GM12874 (cell line): Measurements from ENCODE around the gene CASP3.

ENCODE experiments used
- CTCF ChIP-seq: IDR thresholded peaks from 2 replicates; pipeline ENCODE4 v1.5.1; 2011; ENCODE audit warnings: low read depth, mild to moderate bottlenecking, control low read depth, low read length, moderate library complexity; ENCODE audit not compliant: insufficient read depth

CASP3 gene

GRCh38 chr4:184649026-184649970 is at the start of gene CASP3, which contains the start of gene PRIMPOL:
TSS of gene CASP3 (minus strand) at chr4:184649447. CDS start at chr4:184638453, 10,994 bp downstream.
TSS of gene PRIMPOL (plus strand) at chr4:184649738. CDS start at chr4:184657141, 7,403 bp downstream.
- TF ChIP-seq CTCF, result no peak; the same call in 1 of the 2 replicates

- no peak for TF ChIP-seq CTCF
Measured at GRCh38 chr4:184697956-184698355, 48.7 kb upstream of the CASP3 start.

GRCh38 chr4:184695178-184695896 is 46.1 kb upstream of the CASP3 start:
- no peak for TF ChIP-seq CTCF

- no peak for TF ChIP-seq CTCF
Measured at GRCh38 chr4:184694412-184694956, 45.2 kb upstream of the CASP3 start.

GRCh38 chr4:184693056-184693455 is 43.8 kb upstream of the CASP3 start:
- TF ChIP-seq CTCF, result no peak

GRCh38 chr4:184689681-184690080 is 40.4 kb upstream of the CASP3 start:
- no peak for TF ChIP-seq CTCF

- TF ChIP-seq CTCF, result no peak
Measured at GRCh38 chr4:184688447-184688846, 39.2 kb upstream of the CASP3 start.
